ENCODE results near the gene ST6GALNAC5.

Gene ST6GALNAC5

GRCh38 chr1:76909311-76909710, 42.0 kb downstream of the ST6GALNAC5 start:
- TF ChIP-seq SUZ12 (IDR thresholded peaks at IDR 0.05; ENCODE audit: extremely low read depth, insufficient read depth, insufficient read length) (no peak), ZNF274 (IDR thresholded peaks at IDR 0.05; ENCODE audit: low read depth, low read length) (no peak), YY1 (IDR thresholded peaks at IDR 0.05; ENCODE audit: insufficient read depth, insufficient read length) (no peak)
- Histone ChIP-seq H3K4me1 (ENCODE audit: insufficient read depth, insufficient read length) (no peaks in the 10 kb centered on the region), H3K4me3 (ENCODE audit: insufficient read length, low read depth) (no peak overlapping the region), H3K9me3 (ENCODE audit: insufficient read depth, low read length) (no peaks in the 10 kb centered on the region), H3K36me3 (ENCODE audit: insufficient read depth, insufficient read length, low read length) (no peaks in the 10 kb centered on the region), H3K27me3 (ENCODE audit: insufficient read depth, insufficient read length) (no peaks in the 10 kb centered on the region), H3K9ac (ENCODE audit: insufficient read length, low read depth) (no peak overlapping the region)
- DNase-seq (ENCODE audit: low read depth, low spot score): no peak

- TF ChIP-seq SUZ12 (IDR thresholded peaks at IDR 0.05; ENCODE audit: extremely low read depth, insufficient read depth, insufficient read length) (no peak), YY1 (IDR thresholded peaks at IDR 0.05; ENCODE audit: insufficient read depth, insufficient read length) (no peak), ZNF274 (IDR thresholded peaks at IDR 0.05; ENCODE audit: low read depth, low read length) (no peak)
- Histone ChIP-seq H3K36me3 (ENCODE audit: insufficient read depth, insufficient read length, low read length) (no peaks in the 10 kb centered on the region), H3K4me1 (ENCODE audit: insufficient read depth, insufficient read length) (no peaks in the 10 kb centered on the region), H3K27me3 (ENCODE audit: insufficient read depth, insufficient read length) (no peaks in the 10 kb centered on the region), H3K4me3 (ENCODE audit: insufficient read length, low read depth) (no peak overlapping the region), H3K9ac (ENCODE audit: insufficient read length, low read depth) (no peak overlapping the region), H3K9me3 (ENCODE audit: insufficient read depth, low read length) (no peaks in the 10 kb centered on the region)
- no peak for DNase-seq (ENCODE audit: low read depth, low spot score)
These were observed 51.8 kb downstream of the ST6GALNAC5 start for GRCh38 chr1:76919085-76919484.

- TF ChIP-seq ZNF274 (IDR thresholded peaks at IDR 0.05; ENCODE audit: low read depth, low read length) (no peak), YY1 (IDR thresholded peaks at IDR 0.05; ENCODE audit: insufficient read depth, insufficient read length) (no peak), SUZ12 (IDR thresholded peaks at IDR 0.05; ENCODE audit: extremely low read depth, insufficient read depth, insufficient read length) (no peak)
- Histone ChIP-seq H3K9ac (ENCODE audit: insufficient read length, low read depth) (no peak overlapping the region), H3K36me3 (ENCODE audit: insufficient read depth, insufficient read length, low read length) (no peaks in the 10 kb centered on the region), H3K4me3 (ENCODE audit: insufficient read length, low read depth) (no peak overlapping the region), H3K27me3 (ENCODE audit: insufficient read depth, insufficient read length) (no peaks in the 10 kb centered on the region), H3K9me3 (ENCODE audit: insufficient read depth, low read length) (no peaks in the 10 kb centered on the region), H3K4me1 (ENCODE audit: insufficient read depth, insufficient read length) (no peaks in the 10 kb centered on the region)
- DNase-seq (ENCODE audit: low read depth, low spot score): no peak
These were observed 54.3 kb downstream of the ST6GALNAC5 start for GRCh38 chr1:76921590-76921989.

- H3K27me3 ChIP-seq (ENCODE audit: insufficient read depth, insufficient read length): no peaks in the 10 kb centered on the region
- H3K4me3 ChIP-seq (ENCODE audit: insufficient read length, low read depth): no peak overlapping the region
- TF ChIP-seq ZNF274 (IDR thresholded peaks at IDR 0.05; ENCODE audit: low read depth, low read length) (no peak), YY1 (IDR thresholded peaks at IDR 0.05; ENCODE audit: insufficient read depth, insufficient read length) (no peak), SUZ12 (IDR thresholded peaks at IDR 0.05; ENCODE audit: extremely low read depth, insufficient read depth, insufficient read length) (no peak)
- no peaks in the 10 kb centered on the region for H3K36me3 ChIP-seq (ENCODE audit: insufficient read depth, insufficient read length, low read length)
- no peaks in the 10 kb centered on the region for H3K4me1 ChIP-seq (ENCODE audit: insufficient read depth, insufficient read length)
- no peak for DNase-seq (ENCODE audit: low read depth, low spot score)
- no peak overlapping the region for H3K9ac ChIP-seq (ENCODE audit: insufficient read length, low read depth)
- H3K9me3 ChIP-seq (ENCODE audit: insufficient read depth, low read length): peaks cover 1% of the 10 kb centered on the region; the same call in 1 of the 2 replicates
These were observed 58.5 kb downstream of the ST6GALNAC5 start for GRCh38 chr1:76925825-76926224.

GRCh38 chr1:76928522-76928921, 61.2 kb downstream of the ST6GALNAC5 start:
- no peak for DNase-seq (ENCODE audit: low read depth, low spot score)
- no peak overlapping the region for H3K9ac ChIP-seq (ENCODE audit: insufficient read length, low read depth)
- H3K4me3 ChIP-seq (ENCODE audit: insufficient read length, low read depth): no peak overlapping the region
- H3K4me1 ChIP-seq (ENCODE audit: insufficient read depth, insufficient read length): no peaks in the 10 kb centered on the region
- no peaks in the 10 kb centered on the region for H3K36me3 ChIP-seq (ENCODE audit: insufficient read depth, insufficient read length, low read length)
- TF ChIP-seq ZNF274 (IDR thresholded peaks at IDR 0.05; ENCODE audit: low read depth, low read length): no peak
- no peak for TF ChIP-seq SUZ12 (IDR thresholded peaks at IDR 0.05; ENCODE audit: extremely low read depth, insufficient read depth, insufficient read length)
- no peak for TF ChIP-seq YY1 (IDR thresholded peaks at IDR 0.05; ENCODE audit: insufficient read depth, insufficient read length)
- peaks cover 5% of the 10 kb centered on the region; the same call in 1 of the 2 replicates for H3K9me3 ChIP-seq (ENCODE audit: insufficient read depth, low read length)
- H3K27me3 ChIP-seq (ENCODE audit: insufficient read depth, insufficient read length): no peaks in the 10 kb centered on the region

GRCh38 chr1:76929136-76929535, 61.9 kb downstream of the ST6GALNAC5 start:
- no peak for TF ChIP-seq SUZ12 (IDR thresholded peaks at IDR 0.05; ENCODE audit: extremely low read depth, insufficient read depth, insufficient read length)
- TF ChIP-seq ZNF274 (IDR thresholded peaks at IDR 0.05; ENCODE audit: low read depth, low read length): no peak
- no peak for TF ChIP-seq YY1 (IDR thresholded peaks at IDR 0.05; ENCODE audit: insufficient read depth, insufficient read length)

GRCh38 chr1:76933847-76934815, 66.9 kb downstream of the ST6GALNAC5 start:
- Histone ChIP-seq H3K9me3 (ENCODE audit: insufficient read depth, low read length) (peaks cover 5% of the 10 kb centered on the region; the same call in 1 of the 2 replicates), H3K36me3 (ENCODE audit: insufficient read depth, insufficient read length, low read length) (no peaks in the 10 kb centered on the region), H3K27me3 (ENCODE audit: insufficient read depth, insufficient read length) (no peaks in the 10 kb centered on the region), H3K4me3 (ENCODE audit: insufficient read length, low read depth) (no peak overlapping the region), H3K4me1 (ENCODE audit: insufficient read depth, insufficient read length) (peaks cover 2% of the 10 kb centered on the region), H3K9ac (ENCODE audit: insufficient read length, low read depth) (no peak overlapping the region)
- DNase-seq (ENCODE audit: low read depth, low spot score): no peak
- TF ChIP-seq YY1 (IDR thresholded peaks at IDR 0.05; ENCODE audit: insufficient read depth, insufficient read length) (no peak), SUZ12 (IDR thresholded peaks at IDR 0.05; ENCODE audit: extremely low read depth, insufficient read depth, insufficient read length) (no peak), ZNF274 (IDR thresholded peaks at IDR 0.05; ENCODE audit: low read depth, low read length) (no peak)

More at GRCh38 chr1:76929136-76929535, 61.9 kb downstream of the ST6GALNAC5 start:
- Histone ChIP-seq H3K4me3 (ENCODE audit: insufficient read length, low read depth) (no peak overlapping the region), H3K4me1 (ENCODE audit: insufficient read depth, insufficient read length) (no peaks in the 10 kb centered on the region), H3K27me3 (ENCODE audit: insufficient read depth, insufficient read length) (no peaks in the 10 kb centered on the region), H3K36me3 (ENCODE audit: insufficient read depth, insufficient read length, low read length) (no peaks in the 10 kb centered on the region), H3K9me3 (ENCODE audit: insufficient read depth, low read length) (peaks cover 5% of the 10 kb centered on the region; the same call in 1 of the 2 replicates), H3K9ac (ENCODE audit: insufficient read length, low read depth) (no peak overlapping the region)
- no peak for DNase-seq (ENCODE audit: low read depth, low spot score)
